SIG-M5 treated with dmso at 0.1 percent for 504 hours (cell line): ENCODE measurements around the gene DPPA4.

Experiments used
- DNase-seq: peaks from one replicate; lab custom pipeline; 2025; ENCODE audit not compliant: unreplicated experiment; lab: John Stamatoyannopoulos, UW

DPPA4 gene

DNA sequence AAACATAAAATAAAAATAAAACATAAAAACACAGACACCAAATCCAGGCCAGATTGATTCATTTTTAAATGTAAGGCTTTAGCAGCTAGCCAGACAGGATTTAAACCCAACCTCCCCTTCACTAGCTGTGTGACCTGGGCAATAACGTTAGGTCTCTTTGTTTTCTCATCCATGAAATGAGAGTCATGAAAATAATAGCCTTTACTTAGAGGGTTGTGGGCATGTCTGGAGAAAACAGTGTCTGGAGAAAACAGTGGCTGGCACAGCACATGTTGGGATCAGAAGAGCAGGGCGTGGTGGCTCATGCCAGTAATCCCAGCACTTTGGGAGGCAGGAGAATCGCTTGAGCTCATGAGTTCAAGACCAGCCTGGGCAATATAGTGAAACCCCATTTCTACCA lies 1.9 kb upstream of the DPPA4 start:
- no peak for DNase-seq

DNA sequence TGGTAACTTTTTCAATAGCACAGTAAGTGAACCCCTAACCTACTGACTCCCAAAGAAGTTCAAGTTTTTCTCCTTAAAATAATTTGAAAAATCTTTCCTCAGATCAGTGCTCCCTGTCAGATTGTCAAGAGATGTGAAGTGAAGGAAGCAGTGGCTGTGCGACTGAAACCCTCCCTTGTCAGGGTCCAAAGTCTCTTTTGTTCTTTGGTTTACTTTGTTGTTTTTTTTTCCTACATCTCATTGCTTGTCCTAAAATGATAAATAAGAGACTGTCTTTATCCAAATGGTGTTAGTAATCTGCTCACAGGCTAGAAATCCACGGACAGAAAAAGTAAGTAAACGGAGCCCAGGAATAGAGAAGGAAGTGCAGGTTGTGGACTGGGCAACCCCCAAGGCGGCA lies 976 bp upstream of the DPPA4 start:
- no peak for DNase-seq

DNA sequence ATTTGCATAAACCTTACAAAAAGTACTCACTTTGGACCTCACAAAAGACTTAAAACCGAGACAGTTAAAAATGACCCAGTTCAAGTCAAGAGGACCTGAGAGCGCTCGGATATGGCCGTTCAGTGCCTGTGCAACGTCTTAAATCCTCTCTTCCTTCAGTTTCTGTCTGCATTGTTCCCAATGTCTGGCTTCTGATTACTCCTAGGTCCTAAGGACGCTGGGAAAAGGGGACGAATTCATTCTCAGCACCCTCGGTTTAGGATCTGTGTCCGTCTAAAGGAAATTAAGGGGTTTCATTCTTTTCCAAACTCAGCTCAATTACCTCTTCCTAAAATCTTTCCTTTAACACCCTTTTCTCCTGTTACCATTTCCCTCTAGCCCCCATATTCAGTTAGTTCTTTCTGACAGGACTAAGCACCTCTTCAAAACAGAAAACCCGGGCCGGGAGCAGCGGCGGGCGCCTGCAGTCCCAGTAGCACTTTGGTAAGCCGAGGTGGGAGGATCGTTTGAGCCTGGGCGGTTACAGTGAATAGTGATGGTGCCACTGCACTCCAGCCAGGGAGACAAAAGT lies 970 bp downstream of the DPPA4 start:
- no peak for DNase-seq

DNA sequence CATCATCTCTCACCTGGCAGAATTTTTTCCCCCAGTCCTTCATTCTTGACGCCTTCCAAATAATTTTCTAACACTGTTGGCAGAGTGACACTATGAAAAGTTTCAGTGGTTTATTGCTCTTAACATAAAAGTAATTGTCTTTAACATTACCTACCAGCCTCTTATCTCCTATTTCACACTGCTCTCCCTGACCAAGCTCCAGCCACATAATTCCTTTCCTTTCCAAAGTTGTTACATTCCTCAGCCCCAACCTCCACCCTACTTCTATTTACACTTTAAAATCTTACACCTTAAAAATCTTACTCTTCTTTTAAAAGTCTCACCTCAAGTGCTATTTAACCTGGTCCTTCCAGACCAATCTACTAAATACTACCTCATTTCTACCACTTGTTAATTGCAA lies 2.8 kb downstream of the DPPA4 start:
- no peak for DNase-seq

DNA sequence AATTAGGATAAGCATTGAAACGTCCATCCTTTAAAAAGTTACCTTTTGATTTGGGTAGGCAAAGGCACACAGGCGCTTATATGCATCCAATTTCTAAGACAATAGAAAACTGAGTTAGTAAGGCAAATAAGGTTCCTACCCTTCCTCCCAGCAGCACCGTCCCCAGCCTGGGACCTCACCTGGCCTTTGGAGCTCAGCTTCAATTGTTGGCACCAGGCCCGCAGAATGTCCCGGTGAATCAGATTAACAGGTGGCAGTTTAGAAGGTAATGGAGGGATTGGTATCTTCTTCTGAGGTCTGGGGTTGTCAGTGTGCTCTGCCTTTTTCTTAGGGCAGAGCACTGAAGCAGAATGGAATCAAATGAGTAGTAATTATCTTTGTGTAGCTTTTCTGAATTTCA lies 5.7 kb downstream of the DPPA4 start:
- DNase-seq: no peak

DNA sequence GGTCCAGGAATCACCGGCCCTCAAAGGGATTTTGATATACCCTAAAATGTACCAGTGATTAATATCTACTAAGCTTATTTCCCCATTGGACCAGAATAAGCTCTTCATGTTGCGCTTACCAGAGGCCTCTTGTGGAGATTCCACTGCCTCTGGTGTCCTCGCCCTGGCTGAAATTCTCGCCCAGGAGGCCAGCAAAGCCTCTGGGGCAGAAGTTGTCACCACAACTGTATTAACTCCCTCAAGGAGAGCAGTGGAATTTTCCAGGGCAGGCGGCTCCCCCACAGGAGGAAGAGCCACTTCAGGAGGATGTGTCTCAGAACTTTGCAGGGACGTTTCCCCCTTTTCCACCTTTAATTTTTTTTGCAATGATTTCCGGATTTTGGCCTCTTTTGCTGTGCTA lies 6.9 kb downstream of the DPPA4 start:
- no peak for DNase-seq

DNA sequence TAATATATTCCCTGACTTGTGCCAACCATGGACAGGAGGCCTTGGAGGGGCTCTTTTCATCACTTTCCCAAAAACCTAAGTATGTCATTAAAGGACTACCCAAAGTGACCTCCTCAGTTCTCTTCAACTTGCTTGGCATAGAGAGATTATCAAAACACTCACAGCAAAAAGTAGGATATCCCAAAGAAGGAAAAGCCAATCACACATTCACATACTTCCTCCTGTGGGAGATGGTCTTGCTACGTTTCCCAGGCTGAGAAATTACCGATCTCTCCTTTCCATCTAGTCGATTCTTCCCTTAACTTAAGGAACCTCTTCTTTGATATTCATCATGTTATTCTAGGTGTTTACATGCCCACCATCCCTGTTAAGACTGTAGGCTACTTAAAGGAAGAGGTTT lies 9.1 kb downstream of the DPPA4 start:
- no peak for DNase-seq

DNA sequence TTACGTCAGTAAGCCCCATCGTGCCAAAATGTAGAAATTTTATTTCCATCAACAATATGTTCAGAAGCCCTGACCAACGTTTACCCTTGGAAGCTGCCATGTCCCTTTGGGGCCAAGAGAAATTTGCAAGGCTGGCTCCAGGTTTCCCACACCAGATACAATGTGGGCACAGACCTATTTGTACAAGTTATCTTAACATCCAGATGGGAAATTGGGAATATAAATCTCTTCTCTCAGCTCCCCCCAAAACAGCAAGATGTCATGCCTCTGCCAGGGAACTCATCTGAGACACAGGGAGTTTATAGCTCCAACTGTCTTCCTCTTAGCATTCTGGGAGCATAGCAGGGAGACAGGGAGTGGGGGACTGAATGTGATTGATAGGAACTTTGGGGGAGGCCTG lies 11.7 kb downstream of the DPPA4 start:
- DNase-seq: no peak

DNA sequence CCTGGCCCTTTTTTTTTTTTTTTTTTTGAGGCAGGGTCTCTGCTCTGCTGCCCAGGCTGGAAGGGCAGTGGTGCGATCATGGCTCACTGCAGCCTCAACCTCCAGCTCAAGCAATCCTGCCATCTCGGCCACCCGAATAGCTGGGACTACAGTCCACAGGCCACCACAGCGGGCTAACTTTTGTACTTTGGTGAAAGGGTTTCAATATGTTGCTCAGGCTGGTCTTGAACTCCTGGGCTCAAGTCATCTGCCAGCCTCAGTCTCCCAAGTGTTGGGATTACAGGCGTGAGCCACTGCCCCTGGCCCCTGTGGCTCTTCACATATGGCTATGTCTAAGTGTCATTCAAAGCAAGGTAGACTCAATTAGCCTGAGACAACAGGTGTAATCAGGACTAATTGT lies 12.2 kb downstream of the DPPA4 start:
- no peak for DNase-seq

DNA sequence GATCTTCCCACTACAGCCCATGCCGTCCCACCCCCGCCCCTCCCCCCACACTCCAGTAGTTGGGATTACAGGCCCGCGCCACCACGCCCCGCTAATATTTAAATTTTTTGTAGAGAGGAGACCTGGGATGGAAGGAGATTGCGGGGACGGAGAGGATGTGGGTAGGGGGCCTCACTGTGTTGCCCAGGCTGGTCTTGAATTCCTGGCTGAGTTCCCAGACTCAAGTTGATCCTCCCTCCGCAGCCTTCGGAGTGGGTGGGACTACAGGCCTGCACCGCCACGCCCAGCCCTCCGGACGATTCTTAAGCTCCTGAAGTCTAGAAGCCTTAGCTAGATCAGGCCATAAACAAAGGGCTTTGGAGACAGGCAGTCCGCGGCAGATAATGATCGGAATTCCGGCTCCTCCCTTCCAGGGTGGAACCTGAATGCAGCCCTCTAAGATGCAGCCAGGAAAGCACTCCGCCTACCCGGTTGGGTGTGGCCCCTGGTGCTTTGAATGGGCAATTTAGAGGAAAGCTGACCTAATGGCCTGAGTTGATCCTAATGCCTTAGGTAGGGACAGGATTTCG lies 21.1 kb downstream of the DPPA4 start, which contains the start of gene DPPA2:
Gene DPPA2, minus strand, starts transcription at position 356 of the 569 bp plus-strand sequence. CDS start 1,975 bp downstream, outside the sequence.
- no peak for DNase-seq

DNA sequence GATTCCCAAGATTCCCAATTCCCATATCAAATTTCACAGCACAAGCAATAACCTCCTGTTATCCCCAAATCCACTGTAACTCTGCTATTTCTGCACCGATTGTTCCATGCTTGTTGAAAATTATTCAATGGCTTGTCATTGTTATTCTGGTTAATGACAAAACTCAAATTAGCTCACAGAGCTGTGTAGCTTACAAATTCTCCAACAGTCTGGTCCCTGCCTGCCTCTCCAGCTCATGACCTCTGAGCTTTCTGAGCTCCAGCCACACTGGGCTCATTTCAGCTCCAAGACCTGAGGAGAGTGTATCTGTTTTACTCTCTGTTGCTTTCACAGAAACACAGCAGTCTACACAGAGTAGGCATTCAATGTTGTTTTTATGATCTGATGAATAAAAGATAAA lies 24.3 kb downstream of the DPPA4 start:
- no peak for DNase-seq

DNA sequence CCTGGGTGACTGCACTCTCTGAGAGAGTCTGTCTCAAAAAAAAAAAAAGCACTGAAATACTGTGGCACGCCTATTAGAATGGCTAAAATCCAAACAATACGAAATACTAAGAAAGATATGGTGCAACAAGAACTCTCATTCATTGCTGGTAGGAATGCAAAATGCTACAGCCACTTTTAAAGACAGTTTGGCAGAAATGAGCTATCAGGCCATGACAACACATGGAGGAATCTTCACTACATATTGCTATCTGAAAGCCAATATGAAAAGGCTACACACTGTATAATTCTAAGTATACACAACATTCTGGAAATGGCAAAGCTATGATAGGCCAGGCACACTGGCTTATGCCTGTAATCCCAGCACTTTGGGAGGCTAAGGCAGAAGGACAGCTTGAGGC lies 39.9 kb downstream of the DPPA4 start:
- no peak for DNase-seq

DNA sequence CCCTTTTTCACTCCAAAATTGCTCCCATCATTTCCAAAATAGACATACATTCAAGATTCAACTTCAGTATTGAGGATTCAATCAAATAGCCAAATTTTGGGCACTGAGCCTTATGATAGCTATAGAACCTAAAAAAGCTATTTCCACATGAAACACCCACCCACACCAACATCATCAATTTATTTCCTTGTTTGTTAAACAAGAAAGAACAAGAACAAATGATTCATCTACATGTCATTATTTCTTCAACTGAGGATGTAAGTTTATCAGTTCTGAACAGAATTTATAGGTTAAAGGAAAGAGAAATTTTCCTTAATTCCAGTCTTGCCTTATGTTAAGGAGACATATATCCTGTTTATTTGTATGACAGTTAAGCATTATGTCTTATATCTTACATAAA lies 53.3 kb downstream of the DPPA4 start:
- no peak for DNase-seq

DNA sequence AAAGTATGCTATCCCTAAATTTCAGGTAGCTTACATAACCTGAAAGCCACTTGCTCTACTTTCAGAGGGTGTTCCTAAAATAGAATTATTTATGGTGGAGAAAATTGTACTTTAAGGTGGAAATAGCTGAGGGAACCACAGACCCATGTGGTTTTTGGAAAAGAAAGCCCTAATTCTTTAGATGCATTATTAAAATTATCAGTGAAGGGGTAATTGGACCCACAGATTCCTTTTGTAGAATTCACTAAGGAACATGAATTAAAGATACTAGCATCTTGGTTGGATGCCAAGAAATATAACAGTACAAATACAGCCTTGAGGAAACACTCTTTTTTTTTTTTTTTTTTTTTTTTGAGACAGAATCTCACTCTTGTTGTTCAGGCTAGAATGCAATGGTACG lies 58.8 kb downstream of the DPPA4 start:
- no peak for DNase-seq

DNA sequence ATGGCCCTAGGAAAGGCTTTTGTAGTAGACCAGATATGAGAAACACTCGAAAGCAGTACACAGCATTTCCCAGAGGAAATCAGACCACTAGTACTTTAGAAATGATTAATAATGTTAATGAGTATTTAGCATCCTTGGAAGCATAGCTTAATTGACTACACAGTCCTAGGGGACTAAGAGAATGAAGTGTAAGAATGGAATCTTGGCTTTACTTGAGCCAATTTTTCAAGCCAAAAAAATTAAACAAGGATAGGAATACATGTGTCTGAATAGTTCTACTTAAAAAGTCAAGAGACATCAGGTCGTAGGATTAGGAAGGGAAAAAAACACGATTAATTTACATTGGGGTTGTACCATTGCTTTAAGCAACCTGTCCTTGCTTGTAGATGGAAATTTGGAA lies 59.2 kb downstream of the DPPA4 start:
- no peak for DNase-seq
